Measurements from ENCODE around the gene SMURF2. TPM values are rescaled to one million over a fixed set of nuclear protein-coding genes. Genes with fewer than 3 reads are reported as not detected.
A peak's percentile ranks its signal among the peaks of the same experiment; 100 is the strongest.

SMURF2 gene
- total and polyA plus RNA-seq, 2 experiments from 2014 or later = 13.2 to 22.2 TPM

GRCh38 chr17:64520359-64520758 is 141.7 kb downstream of the SMURF2 start:
- no peak overlapping the region for H3K4me3 ChIP-seq
- no peak for DNase-seq (ENCODE audit: low read depth in 1 of 2, low spot score in 1 of 2)
- H3K9me3 ChIP-seq (ENCODE audit: low read depth) = no peaks in the 10 kb centered on the region
- no peaks in the 10 kb centered on the region for H3K4me1 ChIP-seq (ENCODE audit: low read depth)
- H3K27ac ChIP-seq = no peak overlapping the region
- no peaks in the 10 kb centered on the region for H3K27me3 ChIP-seq
- TF ChIP-seq, protein P1, sequence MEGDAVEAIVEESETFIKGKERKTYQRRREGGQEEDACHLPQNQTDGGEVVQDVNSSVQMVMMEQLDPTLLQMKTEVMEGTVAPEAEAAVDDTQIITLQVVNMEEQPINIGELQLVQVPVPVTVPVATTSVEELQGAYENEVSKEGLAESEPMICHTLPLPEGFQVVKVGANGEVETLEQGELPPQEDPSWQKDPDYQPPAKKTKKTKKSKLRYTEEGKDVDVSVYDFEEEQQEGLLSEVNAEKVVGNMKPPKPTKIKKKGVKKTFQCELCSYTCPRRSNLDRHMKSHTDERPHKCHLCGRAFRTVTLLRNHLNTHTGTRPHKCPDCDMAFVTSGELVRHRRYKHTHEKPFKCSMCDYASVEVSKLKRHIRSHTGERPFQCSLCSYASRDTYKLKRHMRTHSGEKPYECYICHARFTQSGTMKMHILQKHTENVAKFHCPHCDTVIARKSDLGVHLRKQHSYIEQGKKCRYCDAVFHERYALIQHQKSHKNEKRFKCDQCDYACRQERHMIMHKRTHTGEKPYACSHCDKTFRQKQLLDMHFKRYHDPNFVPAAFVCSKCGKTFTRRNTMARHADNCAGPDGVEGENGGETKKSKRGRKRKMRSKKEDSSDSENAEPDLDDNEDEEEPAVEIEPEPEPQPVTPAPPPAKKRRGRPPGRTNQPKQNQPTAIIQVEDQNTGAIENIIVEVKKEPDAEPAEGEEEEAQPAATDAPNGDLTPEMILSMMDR (IDR thresholded peaks at IDR 0.05; ENCODE audit: low read depth, low read length) = no peak
- peaks cover 86% of the 10 kb centered on the region for H3K36me3 ChIP-seq

- no peak overlapping the region for H3K27ac ChIP-seq
- no peaks in the 10 kb centered on the region for H3K4me1 ChIP-seq (ENCODE audit: low read depth)
- H3K36me3 ChIP-seq = peaks cover 86% of the 10 kb centered on the region
- H3K27me3 ChIP-seq = no peaks in the 10 kb centered on the region
- no peak overlapping the region for H3K4me3 ChIP-seq
- TF ChIP-seq, protein P1 (IDR thresholded peaks at IDR 0.05; ENCODE audit: low read depth, low read length) = no peak
- no peak for DNase-seq (ENCODE audit: low read depth in 1 of 2, low spot score in 1 of 2)
- H3K9me3 ChIP-seq (ENCODE audit: low read depth) = no peaks in the 10 kb centered on the region
These were observed 142.5 kb downstream of the SMURF2 start for GRCh38 chr17:64519601-64520000.

GRCh38 chr17:64515829-64516228 is 146.3 kb downstream of the SMURF2 start:
- no peaks in the 10 kb centered on the region for H3K4me1 ChIP-seq (ENCODE audit: low read depth)
- no peaks in the 10 kb centered on the region for H3K9me3 ChIP-seq (ENCODE audit: low read depth)
- TF ChIP-seq, protein P1 (IDR thresholded peaks at IDR 0.05; ENCODE audit: low read depth, low read length) = no peak
- DNase-seq (ENCODE audit: low read depth in 1 of 2, low spot score in 1 of 2) = no peak
- H3K4me3 ChIP-seq = no peak overlapping the region
- H3K36me3 ChIP-seq = peaks cover 79% of the 10 kb centered on the region
- H3K27me3 ChIP-seq = no peaks in the 10 kb centered on the region
- H3K27ac ChIP-seq = peak overlapping the region; percentile 18

- no peak for DNase-seq (ENCODE audit: low read depth in 1 of 2, low spot score in 1 of 2)
- no peaks in the 10 kb centered on the region for H3K4me1 ChIP-seq (ENCODE audit: low read depth)
- TF ChIP-seq, protein P1 (IDR thresholded peaks at IDR 0.05; ENCODE audit: low read depth, low read length) = no peak
- H3K27ac ChIP-seq = peak overlapping the region; percentile 18
- no peak overlapping the region for H3K4me3 ChIP-seq
- no peaks in the 10 kb centered on the region for H3K27me3 ChIP-seq
- no peaks in the 10 kb centered on the region for H3K9me3 ChIP-seq (ENCODE audit: low read depth)
- H3K36me3 ChIP-seq = peaks cover 79% of the 10 kb centered on the region
These were observed 146.7 kb downstream of the SMURF2 start for GRCh38 chr17:64515419-64515818.

DNA sequence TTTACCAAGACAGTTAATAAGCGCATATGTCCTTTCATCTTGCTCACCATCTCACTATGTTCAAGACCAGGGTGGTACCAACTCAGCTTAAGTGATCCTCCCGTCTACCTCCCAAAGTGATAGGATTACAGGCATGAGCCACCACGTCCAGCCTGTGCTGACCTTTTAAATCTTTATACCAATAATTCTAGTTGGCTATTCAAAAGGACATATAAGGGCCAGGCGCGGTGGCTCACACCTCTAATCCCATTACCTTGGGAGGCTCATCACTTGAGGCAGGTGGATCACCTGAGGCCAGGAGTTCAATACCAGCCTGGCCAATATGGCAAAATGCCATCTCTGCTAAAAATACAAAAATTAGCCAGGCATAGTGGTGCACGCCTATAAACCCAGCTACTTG is 152.9 kb downstream of the SMURF2 start:
- no peak for DNase-seq (ENCODE audit: low read depth in 1 of 2, low spot score in 1 of 2)
- Histone ChIP-seq H3K4me1 (ENCODE audit: low read depth) (peaks cover 11% of the 10 kb centered on the region), H3K36me3 (peaks cover 31% of the 10 kb centered on the region), H3K27ac (no peak overlapping the region), H3K27me3 (no peaks in the 10 kb centered on the region), H3K4me3 (no peak overlapping the region), H3K9me3 (ENCODE audit: low read depth) (no peaks in the 10 kb centered on the region)
- TF ChIP-seq, protein P1 (IDR thresholded peaks at IDR 0.05; ENCODE audit: low read depth, low read length) = no peak

- Histone ChIP-seq H3K36me3 (peaks cover 31% of the 10 kb centered on the region), H3K9me3 (ENCODE audit: low read depth) (no peaks in the 10 kb centered on the region), H3K4me1 (ENCODE audit: low read depth) (peaks cover 14% of the 10 kb centered on the region), H3K27me3 (no peaks in the 10 kb centered on the region), H3K4me3 (peak overlapping the region; percentile 96), H3K27ac (no peak overlapping the region)
- no peak for DNase-seq (ENCODE audit: low read depth in 1 of 2, low spot score in 1 of 2)
- TF ChIP-seq, protein P1 (IDR thresholded peaks at IDR 0.05; ENCODE audit: low read depth, low read length) = no peak
These were observed 153.4 kb downstream of the SMURF2 start for GRCh38 chr17:64508683-64509082.
